ENCODE measurements around the gene PKP4. TPM values are rescaled to one million over a fixed set of nuclear protein-coding genes. Genes with fewer than 3 reads are reported as not detected.

Gene PKP4
- total RNA-seq, 1 donor from 2014 or later = 39.4 TPM

DNA sequence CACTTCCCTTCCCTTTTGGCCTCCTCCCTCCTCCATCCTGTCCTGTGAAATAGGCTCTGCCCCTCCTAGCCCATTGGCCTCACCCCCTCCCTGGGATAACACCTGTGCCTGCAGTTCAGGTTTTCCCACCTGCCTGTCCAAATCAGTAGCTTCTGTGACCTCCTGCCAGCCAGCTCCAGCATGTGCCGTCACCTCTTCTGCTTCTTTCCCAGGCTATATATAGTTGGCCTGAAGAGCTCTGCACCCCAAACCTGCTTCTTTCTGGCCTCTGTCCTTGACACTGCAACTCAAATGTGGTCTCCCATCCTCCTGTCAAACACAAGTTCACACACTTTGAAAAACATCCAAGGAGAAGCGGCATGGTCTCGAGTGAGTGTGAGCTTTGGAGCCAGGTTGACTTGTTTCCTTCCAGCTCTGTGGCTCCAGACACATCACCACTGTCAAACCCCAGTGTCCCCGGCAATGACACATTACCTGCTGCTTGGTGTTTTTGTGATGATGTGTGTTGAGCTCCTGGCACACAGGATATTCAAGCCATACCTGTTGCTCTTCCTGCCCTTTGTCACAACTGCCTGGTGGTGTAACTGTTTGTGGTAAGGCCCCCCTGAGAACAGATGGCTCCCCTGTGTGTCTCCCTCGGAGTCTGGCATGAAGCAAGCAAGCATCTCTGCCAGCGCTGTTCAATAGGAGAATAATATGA is 194.8 kb downstream of the PKP4 start:
- H3K36me3 Mint-ChIP-seq (ENCODE audit: low read depth) = peaks cover 5% of the 10 kb centered on the region
- H3K4me1 Mint-ChIP-seq (ENCODE audit: low read depth) = no peaks in the 10 kb centered on the region
- TF ChIP-seq CTCF (IDR thresholded peaks at IDR 0.05) = no peak
- no peaks in the 10 kb centered on the region for H3K27me3 Mint-ChIP-seq (ENCODE audit: low read depth)
- no peak overlapping the region for H3K27ac Mint-ChIP-seq (ENCODE audit: unreplicated experiment)
- no peak overlapping the region for H3K4me3 Mint-ChIP-seq (ENCODE audit: unreplicated experiment)
- no peaks in the 10 kb centered on the region for H3K9me3 Mint-ChIP-seq (ENCODE audit: low read depth)
- no peak for DNase-seq (ENCODE audit: low spot score)

DNA sequence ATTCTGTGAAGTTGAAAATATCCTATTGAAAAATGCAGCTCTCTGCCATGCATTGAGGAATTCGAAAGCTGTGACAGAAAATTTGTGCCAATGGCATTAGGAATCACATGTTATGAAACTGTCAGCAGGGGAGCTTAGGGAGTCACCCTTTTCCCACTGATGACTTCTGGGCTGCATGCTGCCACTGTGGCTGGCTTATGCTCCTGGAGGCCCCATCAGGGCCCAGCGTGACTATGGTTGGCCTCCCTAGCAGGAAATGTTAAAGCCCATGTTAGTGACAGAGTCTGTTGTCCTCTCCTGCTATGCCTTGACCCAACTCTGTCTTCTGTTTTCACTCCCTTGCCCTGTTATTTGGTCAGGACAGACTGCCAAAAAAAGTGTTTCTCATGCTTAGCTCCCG is 198.9 kb downstream of the PKP4 start:
- H3K9me3 Mint-ChIP-seq (ENCODE audit: low read depth) = no peaks in the 10 kb centered on the region
- no peak overlapping the region for H3K27ac Mint-ChIP-seq (ENCODE audit: unreplicated experiment)
- no peaks in the 10 kb centered on the region for H3K27me3 Mint-ChIP-seq (ENCODE audit: low read depth)
- peaks cover 10% of the 10 kb centered on the region for H3K36me3 Mint-ChIP-seq (ENCODE audit: low read depth)
- H3K4me3 Mint-ChIP-seq (ENCODE audit: unreplicated experiment) = no peak overlapping the region
- no peak for TF ChIP-seq CTCF (IDR thresholded peaks at IDR 0.05)
- H3K4me1 Mint-ChIP-seq (ENCODE audit: low read depth) = no peaks in the 10 kb centered on the region
- DNase-seq (ENCODE audit: low spot score) = no peak

DNA sequence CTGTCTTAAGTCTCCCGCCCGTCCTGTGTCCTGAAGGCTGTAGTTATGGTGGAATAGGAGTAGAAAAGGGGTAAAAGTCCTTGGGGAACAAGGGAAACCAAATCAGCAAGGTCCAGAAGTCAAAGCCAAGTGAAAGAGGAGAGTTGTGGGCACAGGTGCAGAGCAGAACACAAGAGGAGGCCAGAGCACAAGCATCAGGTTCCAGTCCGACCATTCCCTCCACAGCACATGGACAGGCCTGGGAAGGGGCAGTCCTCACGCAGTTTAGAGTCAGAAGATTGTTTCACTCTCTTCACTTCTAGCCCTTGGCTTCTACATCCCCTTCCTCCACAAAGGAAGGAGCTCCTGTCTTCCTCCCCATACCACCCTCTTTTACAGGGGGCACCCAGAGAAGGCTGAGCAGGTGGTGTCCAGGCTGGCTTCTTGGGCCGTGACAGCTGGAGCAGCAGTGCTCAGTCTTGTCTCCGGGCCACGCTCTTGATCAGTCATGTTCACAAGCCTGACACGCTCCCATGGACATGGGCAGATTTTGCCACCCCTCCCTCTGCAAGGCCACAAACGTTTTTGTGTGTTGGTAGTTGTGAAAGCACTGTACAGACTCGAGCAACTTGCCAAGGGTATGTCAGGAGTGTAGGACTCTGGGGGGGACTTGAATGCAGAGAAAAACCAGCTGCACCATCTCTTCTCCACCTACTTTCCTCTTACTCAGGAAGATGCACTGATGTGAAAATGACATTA is 199.9 kb downstream of the PKP4 start:
- no peak overlapping the region for H3K27ac Mint-ChIP-seq (ENCODE audit: unreplicated experiment)
- DNase-seq (ENCODE audit: low spot score) = no peak
- no peaks in the 10 kb centered on the region for H3K27me3 Mint-ChIP-seq (ENCODE audit: low read depth)
- no peak for TF ChIP-seq CTCF (IDR thresholded peaks at IDR 0.05)
- H3K36me3 Mint-ChIP-seq (ENCODE audit: low read depth) = peaks cover 5% of the 10 kb centered on the region
- no peaks in the 10 kb centered on the region for H3K4me1 Mint-ChIP-seq (ENCODE audit: low read depth)
- H3K4me3 Mint-ChIP-seq (ENCODE audit: unreplicated experiment) = no peak overlapping the region
- no peaks in the 10 kb centered on the region for H3K9me3 Mint-ChIP-seq (ENCODE audit: low read depth)

GRCh38 chr2:158658396-158658795 is 201.6 kb downstream of the PKP4 start:
- no peak for DNase-seq (ENCODE audit: low spot score)
- no peak for TF ChIP-seq CTCF (IDR thresholded peaks at IDR 0.05)
- no peak overlapping the region for H3K27ac Mint-ChIP-seq (ENCODE audit: unreplicated experiment)
- H3K36me3 Mint-ChIP-seq (ENCODE audit: low read depth) = peaks cover 5% of the 10 kb centered on the region
- no peaks in the 10 kb centered on the region for H3K4me1 Mint-ChIP-seq (ENCODE audit: low read depth)
- H3K9me3 Mint-ChIP-seq (ENCODE audit: low read depth) = no peaks in the 10 kb centered on the region
- no peaks in the 10 kb centered on the region for H3K27me3 Mint-ChIP-seq (ENCODE audit: low read depth)
- no peak overlapping the region for H3K4me3 Mint-ChIP-seq (ENCODE audit: unreplicated experiment)

GRCh38 chr2:158659483-158659882 is 202.7 kb downstream of the PKP4 start:
- DNase-seq (ENCODE audit: low spot score) = no peak
- no peak for TF ChIP-seq CTCF (IDR thresholded peaks at IDR 0.05)
- Mint-ChIP-seq H3K4me1 (ENCODE audit: low read depth) (no peaks in the 10 kb centered on the region), H3K9me3 (ENCODE audit: low read depth) (no peaks in the 10 kb centered on the region), H3K4me3 (ENCODE audit: unreplicated experiment) (no peak overlapping the region), H3K36me3 (ENCODE audit: low read depth) (peaks cover 5% of the 10 kb centered on the region), H3K27me3 (ENCODE audit: low read depth) (no peaks in the 10 kb centered on the region), H3K27ac (ENCODE audit: unreplicated experiment) (peak overlapping the region; percentile 17)
